ENCODE results near the gene CYLD. TPM values are rescaled to one million over a fixed set of nuclear protein-coding genes. Genes with fewer than 3 reads are reported as not detected.
A peak's percentile ranks its signal among the peaks of the same experiment; 100 is the strongest.

Gene CYLD
- total RNA-seq, 1 experiment from 2014 or later: 12.5 TPM

- Histone ChIP-seq H3K79me1 (ENCODE audit: insufficient read depth, low read depth, low read length, poor library complexity, severe bottlenecking) (no peaks in the 10 kb centered on the region), H3K4me1 (ENCODE audit: insufficient read depth, low read length) (no peaks in the 10 kb centered on the region), H3K9ac (ENCODE audit: extremely low read depth, insufficient read length, low read length) (no peak overlapping the region), H2BK12ac (ENCODE audit: insufficient read length, low read depth, low read length) (no peak overlapping the region), H2BK20ac (ENCODE audit: low read depth, low read length, poor library complexity, severe bottlenecking) (no peak overlapping the region), H3K18ac (ENCODE audit: insufficient read length, low read depth, low read length) (no peak overlapping the region), H3T11ph (ENCODE audit: low read length) (no peak overlapping the region), H4K20me1 (ENCODE audit: control insufficient read depth, insufficient read depth, insufficient read length) (no peaks in the 10 kb centered on the region), H3K14ac (ENCODE audit: insufficient read depth, low read length) (0 out of 2 replicates have a peak overlapping the region, but pooled peaks have one; percentile 35), H2AFZ (ENCODE audit: low read length) (no peak overlapping the region), H3K4me2 (ENCODE audit: insufficient read depth, insufficient read length, low read length) (no peak overlapping the region), H3K79me2 (ENCODE audit: insufficient read depth, low read length) (no peaks in the 10 kb centered on the region), H4K8ac (replicated peaks; ENCODE audit: insufficient read length, low read depth, low read length) (no peak overlapping the region), H3K4ac (ENCODE audit: low read depth, low read length) (no peak overlapping the region), H2BK5ac (ENCODE audit: insufficient read length, low read length) (no peak overlapping the region), H3K27me3 (ENCODE audit: insufficient read depth, low read length) (no peaks in the 10 kb centered on the region), H3K56ac (ENCODE audit: insufficient read length, low read depth, low read length) (no peak overlapping the region), H3K23me2 (ENCODE audit: insufficient read length, low read depth, low read length, poor library complexity, severe bottlenecking) (no peaks in the 10 kb centered on the region), H3K23ac (ENCODE audit: insufficient read length, low read depth, low read length) (no peak overlapping the region), H2BK120ac (ENCODE audit: low read depth, low read length, poor library complexity, severe bottlenecking) (no peak overlapping the region), H3K27ac (ENCODE audit: insufficient read length, low read depth, low read length) (no peak overlapping the region), H4K91ac (ENCODE audit: insufficient read length, low read depth, low read length) (no peak overlapping the region), H2AK5ac (ENCODE audit: insufficient read length, low read length) (no peak overlapping the region), H4K5ac (ENCODE audit: insufficient read length, low read depth, low read length) (no peak overlapping the region), H3K9me3 (ENCODE audit: control insufficient read depth, low read depth, low read length) (no peaks in the 10 kb centered on the region), H2BK15ac (ENCODE audit: low read depth, low read length) (no peak overlapping the region)
- no peak for DNase-seq
- no CpG with 5 or more reads among the region's 7 CpGs for WGBS (ENCODE audit: extremely low coverage, insufficient read length, low lambda C conversion rate)
- no peaks in the 10 kb centered on the region; a peak in 1 of 4 replicates for H3K4me1 Mint-ChIP-seq
- H3K36me3 Mint-ChIP-seq (ENCODE audit: insufficient read depth in 1 of 3, low read depth in 3 of 3): no peaks in the 10 kb centered on the region
- TF ChIP-seq CTCF (conservative IDR thresholded peaks at IDR 0.05): no peak
- peaks cover 19% of the 10 kb centered on the region for H3K27me3 Mint-ChIP-seq (ENCODE audit: low read depth)
- H3K4me3 Mint-ChIP-seq: no peak overlapping the region
- peak overlapping the region in 1 of 3 experiments; percentile 31; a peak in 1 of 7 replicates for H3K27ac Mint-ChIP-seq
- peaks cover 0 to 2% of the 10 kb centered on the region in 2 experiments; a peak in 1 of 5 replicates for H3K9me3 Mint-ChIP-seq
These were observed 8.4 kb upstream of the CYLD start for GRCh38 chr16:50733468-50733867.

Measured in H9 (cell line).